Activated T-cell treated with anti-CD3 and anti-CD28 coated beads, Interleukin-2, amount 50 U/mL, for 72 hours (primary cell): ENCODE measurements around the gene TREH. TPM values are rescaled to one million over a fixed set of nuclear protein-coding genes. Genes with fewer than 3 reads are reported as not detected.

Source experiments
- ATAC-seq, 2 donors: fragments of 150-1000 bp; cut with Tn5 transposase; replicated peaks in 1 of 2; 2 replicates each; pipeline ENCODE4 v1.10.0; 2021; ENCODE audit warnings: moderate library complexity in 2 of 2, mild to moderate bottlenecking in 1 of 2
- DNase-seq, 2 donors: peaks; one replicate each; pipeline ENCODE4 v3.0.0; 2021 to 2022; ENCODE audit warnings: mixed read lengths in 1 of 2
- H3K27ac Mint-ChIP-seq: one replicate; pipeline ENCODE4 v1.8.0; 2022; ENCODE audit warnings: mild to moderate bottlenecking, moderate library complexity, mixed read lengths
- H3K27me3 Mint-ChIP-seq: one replicate; pipeline ENCODE4 v1.8.0; 2022; ENCODE audit warnings: low read depth, mixed read lengths
- H3K36me3 Mint-ChIP-seq, 2 donors: one replicate each; pipeline ENCODE4 v1.8.0; 2022; ENCODE audit warnings: mixed read lengths in 2 of 2, mild to moderate bottlenecking in 1 of 2; ENCODE audit not compliant: insufficient read depth in 2 of 2
- H3K4me1 Mint-ChIP-seq: one replicate; pipeline ENCODE4 v1.8.0; 2022; ENCODE audit warnings: low read depth, mixed read lengths
- H3K4me3 Mint-ChIP-seq, 2 donors: one replicate each; pipeline ENCODE4 v1.8.0; 2022; ENCODE audit warnings: mild to moderate bottlenecking in 2 of 2, mixed read lengths in 2 of 2, moderate library complexity in 2 of 2
- H3K9me3 Mint-ChIP-seq, 2 donors: one replicate each; pipeline ENCODE4 v1.8.0; 2022; ENCODE audit warnings: mixed read lengths in 2 of 2
- total RNA-seq, 2 donors: library from RNA; stranded (reverse); gene quantifications; one replicate each; pipeline ENCODE4 v1.2.3, GENCODE V29; 2022

The TREH gene
- total RNA-seq, 2 donors from 2014 or later = not detected

DNA sequence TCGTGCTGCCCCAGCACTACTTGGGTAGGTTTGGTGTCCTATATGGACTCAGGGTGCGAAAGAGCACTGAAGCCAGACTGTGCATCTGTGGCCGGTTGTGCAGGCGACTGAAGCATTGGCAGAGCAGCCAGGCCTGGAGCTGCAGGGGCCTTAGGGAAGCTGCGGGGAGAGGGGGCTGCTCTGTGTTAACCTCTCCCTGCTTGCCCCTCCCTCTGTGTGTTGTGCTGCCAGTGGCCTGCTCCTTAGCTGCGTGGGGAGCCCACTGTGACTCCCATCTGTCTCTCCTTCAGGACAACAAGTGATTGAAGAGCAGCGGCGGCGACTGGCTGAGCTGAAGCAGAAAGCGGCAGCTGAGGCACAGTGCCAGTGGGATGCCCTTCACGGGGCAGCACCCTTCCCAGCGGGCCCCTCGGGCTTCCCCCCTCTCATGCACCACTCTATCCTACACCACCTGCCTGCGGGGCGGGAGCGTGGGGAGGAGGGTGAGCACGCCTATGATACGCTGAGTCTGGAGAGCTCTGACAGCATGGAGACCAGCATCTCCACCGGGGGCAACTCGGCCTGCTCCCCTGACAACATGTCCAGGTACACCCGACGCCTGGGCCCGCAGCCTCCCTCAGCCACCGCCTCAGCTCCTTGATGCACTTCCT is 34.3 kb downstream of the TREH start:
- H3K27ac Mint-ChIP-seq = no peak overlapping the region
- H3K4me1 Mint-ChIP-seq = peaks cover 5% of the 10 kb centered on the region
- H3K36me3 Mint-ChIP-seq = no peaks in the 10 kb centered on the region
- H3K4me3 Mint-ChIP-seq = no peak overlapping the region
- H3K9me3 Mint-ChIP-seq = no peaks in the 10 kb centered on the region
- H3K27me3 Mint-ChIP-seq = no peaks in the 10 kb centered on the region
- DNase-seq (no peak), ATAC-seq (no peak)

DNA sequence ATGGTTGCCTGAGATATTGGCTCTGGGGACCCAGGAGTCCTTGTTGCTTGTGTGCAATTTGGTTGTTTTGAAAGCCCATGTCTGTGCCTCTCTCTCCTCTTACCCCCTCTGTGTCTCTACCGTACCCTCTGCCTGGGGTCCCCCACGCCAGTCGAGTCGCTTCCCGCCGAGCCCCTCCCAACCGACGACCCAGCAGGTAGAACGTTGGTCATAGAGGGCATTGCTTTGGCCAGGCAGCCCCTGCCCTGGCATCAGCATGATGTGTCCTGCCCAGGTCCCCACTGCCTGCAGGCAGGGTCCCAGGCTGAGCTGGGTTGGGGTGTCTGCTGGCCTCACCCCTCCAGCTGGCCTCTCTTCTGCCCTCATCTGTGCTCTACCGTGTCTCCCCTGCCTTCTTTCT is 35.0 kb downstream of the TREH start:
- Mint-ChIP-seq H3K27ac (no peak overlapping the region), H3K27me3 (no peaks in the 10 kb centered on the region), H3K9me3 (no peaks in the 10 kb centered on the region), H3K4me1 (peaks cover 5% of the 10 kb centered on the region), H3K4me3 (no peak overlapping the region), H3K36me3 (no peaks in the 10 kb centered on the region)
- ATAC-seq (no peak), DNase-seq (no peak)

DNA sequence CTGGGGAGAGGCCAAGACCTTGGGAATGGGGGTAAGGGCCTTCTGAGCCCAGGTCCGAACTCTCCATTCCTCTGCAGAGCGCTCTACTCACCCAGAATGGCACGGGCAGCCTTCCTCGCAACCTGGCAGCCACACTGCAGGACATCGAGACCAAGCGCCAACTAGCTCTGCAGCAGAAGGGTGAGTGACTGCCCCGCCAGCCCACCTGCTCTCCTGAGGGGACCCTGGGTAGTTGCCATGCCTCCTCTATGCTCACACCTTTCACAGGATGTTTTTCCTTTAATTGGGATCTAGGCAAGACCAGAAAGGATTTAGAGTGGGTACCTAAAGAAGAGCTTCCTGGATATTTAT is 35.5 kb downstream of the TREH start:
- Mint-ChIP-seq H3K36me3 (no peaks in the 10 kb centered on the region), H3K4me1 (peaks cover 5% of the 10 kb centered on the region), H3K4me3 (no peak overlapping the region), H3K9me3 (no peaks in the 10 kb centered on the region), H3K27ac (no peak overlapping the region), H3K27me3 (no peaks in the 10 kb centered on the region)
- DNase-seq (no peak), ATAC-seq (no peak)

DNA sequence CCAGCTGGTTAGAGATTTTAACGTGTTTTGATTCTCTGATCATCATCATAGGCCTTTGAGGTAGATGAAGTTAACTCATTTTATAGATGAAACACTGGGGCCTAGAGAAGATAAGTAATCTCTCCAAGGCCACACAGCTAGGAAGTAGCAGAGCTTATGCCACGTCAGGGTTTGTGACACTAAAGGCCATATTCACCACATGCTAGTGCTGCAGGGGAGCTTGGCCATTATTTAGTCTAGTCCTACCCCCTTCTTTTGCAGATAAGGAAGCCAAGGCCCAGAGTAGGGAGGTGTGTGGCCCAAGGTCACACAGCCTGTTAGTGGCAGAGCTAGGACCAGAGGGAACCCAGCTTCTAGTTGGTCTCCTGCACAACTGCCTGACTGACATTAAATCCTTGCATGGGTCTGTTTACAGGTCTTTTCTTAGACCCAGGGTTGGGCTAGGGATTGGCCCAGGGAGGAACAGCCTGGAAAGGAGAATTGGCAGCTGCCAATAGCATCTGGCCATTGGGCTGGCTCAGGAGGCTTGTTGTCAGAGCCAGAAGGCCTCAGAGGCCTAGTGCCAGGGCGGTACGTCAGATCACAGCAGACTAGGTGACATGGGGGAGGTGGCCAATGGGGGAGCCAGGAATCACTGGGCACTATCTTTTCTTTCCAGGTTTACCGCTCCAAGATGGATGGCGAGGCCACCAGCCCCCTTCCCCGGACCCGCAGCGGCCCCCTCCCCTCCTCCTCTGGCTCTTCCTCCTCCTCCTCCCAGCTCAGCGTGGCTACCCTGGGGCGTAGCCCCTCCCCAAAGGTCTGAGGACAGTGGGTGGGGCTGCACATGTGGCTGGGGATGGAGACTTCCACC is 36.1 kb downstream of the TREH start:
- ATAC-seq = no peak
- H3K36me3 Mint-ChIP-seq = no peaks in the 10 kb centered on the region
- no peaks in the 10 kb centered on the region for H3K9me3 Mint-ChIP-seq
- no peaks in the 10 kb centered on the region for H3K27me3 Mint-ChIP-seq
- no peak overlapping the region for H3K27ac Mint-ChIP-seq
- no peak overlapping the region for H3K4me3 Mint-ChIP-seq
- peaks cover 5% of the 10 kb centered on the region for H3K4me1 Mint-ChIP-seq
- no peak for DNase-seq

- Mint-ChIP-seq H3K27ac (no peak overlapping the region), H3K9me3 (no peaks in the 10 kb centered on the region), H3K4me3 (no peak overlapping the region), H3K36me3 (no peaks in the 10 kb centered on the region), H3K27me3 (no peaks in the 10 kb centered on the region), H3K4me1 (peaks cover 5% of the 10 kb centered on the region)
- DNase-seq (no peak), ATAC-seq (no peak)
These were observed 37.9 kb downstream of the TREH start for GRCh38 chr11:118641397-118642019.

DNA sequence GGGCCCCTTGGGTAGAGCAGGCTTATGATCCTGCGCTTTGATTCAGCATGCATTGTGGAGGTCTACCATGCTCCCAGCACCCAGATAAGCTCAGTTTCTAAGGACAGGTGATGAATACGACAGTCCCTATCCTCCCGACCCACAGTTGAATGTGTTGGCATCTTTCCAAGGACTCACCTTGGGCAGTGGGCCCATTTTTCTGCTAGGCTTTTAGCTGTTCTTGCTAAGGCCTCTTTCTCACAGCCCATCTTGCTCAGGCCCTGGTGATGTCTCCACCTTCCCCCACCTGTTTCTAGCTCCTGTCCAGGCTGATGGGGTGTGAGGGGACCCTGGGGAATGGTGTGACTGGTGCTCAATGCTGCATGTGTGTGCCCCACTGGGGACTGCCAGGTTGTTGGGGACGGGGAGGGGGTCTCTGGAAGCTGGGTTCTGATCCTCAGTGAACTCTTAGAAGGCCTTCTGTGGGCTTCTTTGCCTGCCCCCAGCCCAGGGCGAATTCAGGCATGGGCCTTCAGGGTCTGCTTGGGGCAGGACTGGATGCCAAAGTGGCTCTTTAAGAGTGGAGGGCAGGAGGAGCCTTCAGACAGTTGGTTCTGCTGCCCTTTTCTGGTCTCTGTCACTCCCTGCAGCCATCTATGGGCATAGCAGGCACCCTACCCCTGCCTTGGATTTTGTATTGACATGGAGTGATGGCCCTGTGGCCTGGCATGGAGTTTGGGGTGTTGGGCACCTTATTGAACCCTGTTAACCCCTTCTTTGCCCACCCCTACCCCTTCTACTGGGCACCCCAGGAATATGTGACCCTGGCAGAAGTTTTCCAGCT is 38.9 kb downstream of the TREH start:
- ATAC-seq (no peak), DNase-seq (no peak)
- Mint-ChIP-seq H3K27me3 (peaks cover 5% of the 10 kb centered on the region), H3K4me3 (no peak overlapping the region), H3K36me3 (no peaks in the 10 kb centered on the region), H3K27ac (no peak overlapping the region), H3K4me1 (peaks cover 5% of the 10 kb centered on the region), H3K9me3 (no peaks in the 10 kb centered on the region)

DNA sequence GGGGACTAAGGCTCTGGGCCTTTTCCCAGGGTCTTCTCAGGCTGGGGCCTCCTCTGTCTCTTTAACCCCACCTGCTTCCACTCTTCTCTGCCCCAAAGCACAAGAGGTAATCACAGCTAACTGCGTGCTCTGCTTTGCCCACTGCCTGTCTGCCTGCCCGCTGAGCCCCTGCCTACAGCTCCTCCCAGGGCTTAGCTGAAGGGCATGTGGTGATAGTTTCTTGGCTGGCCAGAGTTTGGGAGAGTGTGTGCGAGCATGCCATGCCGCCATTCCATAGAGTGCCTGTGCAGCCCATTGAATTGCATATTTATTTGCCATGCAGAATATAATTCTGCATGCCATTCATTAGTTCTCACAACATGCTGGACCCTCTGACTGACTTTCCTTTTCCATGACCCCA is 39.6 kb downstream of the TREH start:
- no peak for ATAC-seq
- no peaks in the 10 kb centered on the region for H3K9me3 Mint-ChIP-seq

GRCh38 chr11:118638726-118639125 is 40.7 kb downstream of the TREH start:
- Mint-ChIP-seq H3K36me3 (no peaks in the 10 kb centered on the region), H3K4me1 (peaks cover 5% of the 10 kb centered on the region), H3K27me3 (peaks cover 5% of the 10 kb centered on the region), H3K27ac (no peak overlapping the region), H3K9me3 (no peaks in the 10 kb centered on the region), H3K4me3 (no peak overlapping the region)
- DNase-seq (no peak), ATAC-seq (no peak)

More for the DNA sequence above, 39.6 kb downstream of the TREH start:
- H3K4me3 Mint-ChIP-seq = no peak overlapping the region
- peaks cover 5% of the 10 kb centered on the region for H3K4me1 Mint-ChIP-seq
- H3K36me3 Mint-ChIP-seq = no peaks in the 10 kb centered on the region
- H3K27me3 Mint-ChIP-seq = peaks cover 5% of the 10 kb centered on the region
- no peak overlapping the region for H3K27ac Mint-ChIP-seq
- no peak for DNase-seq

DNA sequence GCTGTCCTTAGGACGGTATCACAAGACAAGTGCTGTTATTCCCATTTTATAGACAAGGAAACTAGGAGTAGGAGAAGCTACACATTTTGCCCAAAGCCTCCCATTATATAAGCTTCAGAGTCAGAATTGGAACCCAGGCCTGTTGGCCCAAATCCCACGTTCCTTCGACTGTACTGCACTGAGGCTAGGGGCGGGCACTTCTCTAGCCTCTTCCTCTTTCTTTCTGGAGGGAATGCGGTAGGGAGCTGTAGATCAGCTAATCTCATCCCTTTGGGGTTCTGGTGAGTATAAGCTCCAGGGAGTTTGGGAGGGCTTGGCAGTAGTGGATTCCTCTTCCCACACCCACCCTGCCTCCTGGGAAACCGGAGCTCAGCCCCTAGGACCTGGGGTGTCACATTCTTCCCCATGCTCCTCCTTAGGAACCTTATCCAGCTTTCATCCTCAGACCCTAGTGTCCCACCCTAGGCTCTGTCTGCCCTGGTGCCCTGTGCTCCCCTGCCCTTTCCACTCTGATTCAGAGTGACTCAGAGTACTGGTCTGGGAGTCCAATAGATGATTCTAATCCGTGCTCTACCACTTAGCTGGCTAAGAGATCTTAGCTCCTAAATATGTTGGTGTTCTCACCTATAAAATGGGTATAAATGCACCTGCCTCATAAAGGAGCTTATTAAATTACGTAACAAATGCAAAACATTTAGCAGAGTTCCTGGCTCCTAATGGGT is 42.7 kb downstream of the TREH start:
- H3K27ac Mint-ChIP-seq = no peak overlapping the region
- H3K4me3 Mint-ChIP-seq = no peak overlapping the region
- ATAC-seq (no peak), DNase-seq (no peak)
- no peaks in the 10 kb centered on the region for H3K9me3 Mint-ChIP-seq
- H3K27me3 Mint-ChIP-seq = peaks cover 5% of the 10 kb centered on the region
- H3K4me1 Mint-ChIP-seq = peaks cover under 1% of the 10 kb centered on the region
- no peaks in the 10 kb centered on the region for H3K36me3 Mint-ChIP-seq

DNA sequence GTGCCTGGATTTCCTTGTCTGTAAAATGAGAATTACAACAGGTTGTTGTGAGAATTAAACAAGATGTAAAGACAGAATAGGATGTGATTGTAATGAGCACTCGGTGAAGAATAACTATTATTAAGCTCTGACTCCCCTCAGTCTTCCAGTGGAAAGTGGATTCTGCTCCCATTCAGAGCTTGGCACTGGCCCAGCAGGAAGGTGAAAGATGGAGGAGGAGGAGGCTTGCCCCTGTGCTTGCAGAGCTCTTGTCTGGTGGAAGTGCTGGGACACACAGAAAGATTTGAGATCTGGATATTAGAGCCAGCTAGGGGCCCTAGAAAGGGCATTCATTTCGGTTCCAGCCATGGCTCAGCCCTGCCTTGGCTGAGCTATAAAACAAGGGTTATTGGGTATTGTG is 43.8 kb downstream of the TREH start:
- DNase-seq = no peak
- H3K4me3 Mint-ChIP-seq = no peak overlapping the region

DNA sequence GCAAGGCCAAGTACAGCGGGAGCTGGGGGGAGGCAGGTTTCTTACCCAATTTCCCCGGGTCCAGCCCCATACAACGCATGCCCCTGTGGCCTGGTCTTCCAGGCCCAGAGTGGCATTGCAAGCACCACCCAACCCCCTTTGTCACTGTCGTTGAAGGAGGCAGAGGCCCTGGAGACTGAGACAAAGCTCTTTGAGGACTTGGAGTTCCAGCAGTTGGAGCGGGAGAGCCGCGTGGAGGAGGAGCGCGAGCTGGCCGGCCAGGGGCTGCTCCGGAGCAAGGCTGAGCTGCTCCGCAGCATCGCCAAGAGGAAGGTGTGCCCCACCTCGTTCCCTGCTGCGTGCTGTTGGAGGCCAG is 44.2 kb downstream of the TREH start:
- Mint-ChIP-seq H3K36me3 (no peaks in the 10 kb centered on the region), H3K27ac (no peak overlapping the region), H3K4me3 (no peak overlapping the region), H3K4me1 (no peaks in the 10 kb centered on the region), H3K9me3 (no peaks in the 10 kb centered on the region), H3K27me3 (peaks cover 5% of the 10 kb centered on the region)
- ATAC-seq (no peak), DNase-seq (no peak)

More for the DNA sequence above, 43.8 kb downstream of the TREH start:
- Mint-ChIP-seq H3K4me1 (no peaks in the 10 kb centered on the region), H3K27ac (no peak overlapping the region), H3K27me3 (peaks cover 5% of the 10 kb centered on the region), H3K36me3 (no peaks in the 10 kb centered on the region), H3K9me3 (no peaks in the 10 kb centered on the region)
- ATAC-seq = no peak

- H3K27me3 Mint-ChIP-seq = peaks cover 5% of the 10 kb centered on the region
- ATAC-seq (peak; percentile 69 to 71), DNase-seq (peak; percentile 20 to 22)
- no peaks in the 10 kb centered on the region for H3K36me3 Mint-ChIP-seq
- H3K27ac Mint-ChIP-seq = no peak overlapping the region
- H3K9me3 Mint-ChIP-seq = no peaks in the 10 kb centered on the region
- no peaks in the 10 kb centered on the region for H3K4me1 Mint-ChIP-seq
- peak overlapping the region in 1 of 2 donors; percentile 17 for H3K4me3 Mint-ChIP-seq
These were observed 44.8 kb downstream of the TREH start for GRCh38 chr11:118634431-118635236.
